HCT116 (cell line): Measurements from ENCODE around the gene RAPGEF1. TPM values are rescaled to one million over a fixed set of nuclear protein-coding genes. Genes with fewer than 3 reads are reported as not detected.

Experiments used
- ATAC-seq: fragments of 200-7000 bp; cut with Tn5 transposase; 2 replicates; pipeline ENCODE4 v1.9.1; 2020; ENCODE audit warnings: mild to moderate bottlenecking, moderate library complexity
- BruUV-seq: library from RNA; stranded (reverse); fragments of 400-500 nt; replicated peaks from 2 replicates; lab custom pipeline; 2021; lab: Mats Ljungman, UMichigan
- CTCF ChIA-PET: fragments of 300-600 bp; sonication (Branson Sonifier 250); formaldehyde crosslinking; loops from one replicate; lab custom pipeline; 2021; ENCODE audit warnings: antibody characterized with exemption; lab: Charles Lee
- POLR2A ChIA-PET: fragments of 300-600, 350-600 bp; sonication (Branson Sonifier 250); formaldehyde crosslinking; loops from one replicate; lab custom pipeline; 2021; ENCODE audit warnings: antibody characterized with exemption; lab: Charles Lee
- RAD21 ChIA-PET, 2 experiments: fragments of 300-600 bp; sonication (Branson Sonifier 250); formaldehyde crosslinking; loops; one replicate each; lab custom pipeline; 2023; ENCODE audit warnings: low total read pairs in 2 of 2; ENCODE audit not compliant: uncharacterized antibody in 2 of 2, unreplicated experiment in 2 of 2, low non-redundant PET in 1 of 2; lab: Charles Lee
- DNase-seq: peaks from one replicate; pipeline ENCODE4 v3.0.0-alpha.2; 2010; ENCODE audit warnings: low read depth, low spot score
- H2AFZ ChIP-seq: fragments of 200-600 bp; shearing (Covaris generic), sonication (generic); 2 replicates; pipeline ENCODE4 v1.6.1; 2017; ENCODE audit warnings: low read depth, mixed run types, mixed read lengths, antibody characterized with exemption, low read length; ENCODE audit not compliant: poor library complexity, severe bottlenecking
- H3K27ac ChIP-seq: 2 replicates; pipeline ENCODE4 v1.5.1; 2012; ENCODE audit warnings: low read depth, low read length
- H3K27me3 ChIP-seq: fragments of 200-600 bp; sonication (generic); 2 replicates; pipeline ENCODE4 v1.6.1; 2016; ENCODE audit warnings: mixed run types, low read length, mixed read lengths; ENCODE audit not compliant: insufficient read depth
- H3K36me3 ChIP-seq, 2 experiments: fragments of 200-500 bp in 1 of 2; fragments of 200-600 bp in 1 of 2; sonication (Bioruptor generic) in 1 of 2; sonication (generic) in 1 of 2; 2 replicates each; pipeline versions ENCODE4 v1.5.1 to v1.6.1; 2014 to 2016; ENCODE audit warnings: low read length in 2 of 2, inconsistent platforms in 1 of 2, mixed read lengths in 1 of 2, mixed run types in 1 of 2; ENCODE audit not compliant: insufficient read depth in 2 of 2, control insufficient read depth in 1 of 2
- H3K4me1 ChIP-seq, 2 experiments: fragments of 200-600 bp in 1 of 2; sonication (generic) in 1 of 2; 2 replicates each; pipeline versions ENCODE4 v1.5.1 to v1.6.1; 2012 to 2017; ENCODE audit warnings: low read length in 2 of 2, inconsistent platforms in 1 of 2, mild to moderate bottlenecking in 1 of 2, mixed read lengths in 1 of 2, mixed run types in 1 of 2, moderate library complexity in 1 of 2; ENCODE audit not compliant: insufficient read depth in 2 of 2, control insufficient read depth in 1 of 2
- H3K4me2 ChIP-seq: fragments of 200-600 bp; sonication (generic); 2 replicates; pipeline ENCODE4 v1.6.1; 2017; ENCODE audit warnings: mixed run types, low read length, mixed read lengths
- H3K4me3 ChIP-seq, 2 experiments: fragments of 200-600 bp in 1 of 2; sonication (generic) in 1 of 2; replicated peaks in 1 of 2; 2 replicates each; pipeline ENCODE4 v1.5.1; 2011 to 2016; ENCODE audit warnings: low read length in 2 of 2, control low read depth in 1 of 2, low read depth in 1 of 2, mild to moderate bottlenecking in 1 of 2, mixed read lengths in 1 of 2, mixed run types in 1 of 2
- H3K79me2 ChIP-seq: fragments of 200-600 bp; sonication (generic); 2 replicates; pipeline ENCODE4 v1.6.1; 2017; ENCODE audit warnings: mild to moderate bottlenecking, mixed run types, low read length, moderate library complexity, mixed read lengths; ENCODE audit not compliant: insufficient read depth
- H3K9ac ChIP-seq: fragments of 200-600 bp; sonication (generic); 2 replicates; pipeline ENCODE4 v1.6.1; 2016; ENCODE audit warnings: low read length, mixed read lengths
- H3K9me2 ChIP-seq: fragments of 200-600 bp; sonication (generic), shearing (Covaris generic); 2 replicates; pipeline ENCODE4 v1.6.1; 2017; ENCODE audit warnings: mixed run types, mild to moderate bottlenecking, moderate library complexity; ENCODE audit not compliant: insufficient read depth
- H3K9me3 ChIP-seq, 2 experiments: fragments of 200-500 bp in 1 of 2; fragments of 200-600 bp in 1 of 2; sonication (Bioruptor generic) in 1 of 2; sonication (generic) in 1 of 2; 2 replicates each; pipeline ENCODE4 v1.6.1; 2014 to 2017; ENCODE audit warnings: low read length in 2 of 2, mixed read lengths in 2 of 2, inconsistent platforms in 1 of 2, low read depth in 1 of 2, mild to moderate bottlenecking in 1 of 2, mixed run types in 1 of 2, moderate library complexity in 1 of 2; ENCODE audit not compliant: control insufficient read depth in 1 of 2, insufficient read depth in 1 of 2
- H4K20me1 ChIP-seq: fragments of 200-600 bp; sonication (generic), shearing (Covaris generic); 2 replicates; pipeline ENCODE4 v1.6.1; 2017; ENCODE audit warnings: mixed run types, mild to moderate bottlenecking, moderate library complexity; ENCODE audit not compliant: insufficient read depth
- CEBPB ChIP-seq: IDR thresholded peaks from 2 replicates; pipeline ENCODE4 v1.6.1; 2012; ENCODE audit warnings: low read depth
- CTCF ChIP-seq, 3 experiments: fragments of 200-600 bp in 1 of 3; sonication (generic) in 1 of 3; IDR thresholded peaks in 2 of 3; conservative IDR thresholded peaks in 1 of 3; 2 replicates each; pipeline ENCODE4 v1.5.1; 2012 to 2017; ENCODE audit warnings: low read depth in 2 of 3, low read length in 2 of 3, antibody characterized with exemption in 1 of 3, borderline replicate concordance in 1 of 3, control low read depth in 1 of 3, mild to moderate bottlenecking in 1 of 3, mixed read lengths in 1 of 3, mixed run types in 1 of 3, moderate library complexity in 1 of 3; ENCODE audit not compliant: insufficient read depth in 1 of 3
- ELF1 ChIP-seq: IDR thresholded peaks from 2 replicates; pipeline ENCODE4 v1.6.1; 2012; ENCODE audit warnings: low read depth, borderline replicate concordance
- FOSL1 ChIP-seq: IDR thresholded peaks from 2 replicates; pipeline ENCODE4 v1.6.1; 2012; ENCODE audit warnings: low read depth
- JUND ChIP-seq: IDR thresholded peaks from 2 replicates; pipeline ENCODE4 v1.6.1; 2012
- POLR2A ChIP-seq: IDR thresholded peaks from 2 replicates; pipeline ENCODE4 v1.7.0; 2011; ENCODE audit warnings: borderline replicate concordance; ENCODE audit not compliant: insufficient read depth, insufficient read length; ENCODE audit errors: extremely low read depth
- RAD21 ChIP-seq: IDR thresholded peaks from 2 replicates; pipeline ENCODE4 v1.6.1; 2012; ENCODE audit warnings: low read depth, mild to moderate bottlenecking
- SRF ChIP-seq: IDR thresholded peaks from 2 replicates; pipeline ENCODE4 v1.6.1; 2012; ENCODE audit warnings: low read depth
- ZBTB33 ChIP-seq: IDR thresholded peaks from 2 replicates; pipeline ENCODE4 v1.6.1; 2011; ENCODE audit warnings: mild to moderate bottlenecking, low read length, moderate library complexity; ENCODE audit not compliant: insufficient replicate concordance; ENCODE audit errors: extremely low read depth
- ZFX ChIP-seq: fragments of 450-650 bp; IDR thresholded peaks from 2 replicates; pipeline ENCODE4 v1.6.1; 2017
- intact Hi-C: fragments of 100-400 bp; cut with micrococcal nuclease; formaldehyde crosslinking; loops from 2 replicates; pipeline ENCODE4 v1.10.0; 2022
- total RNA-seq: library from RNA; stranded (reverse); gene quantifications from one replicate; pipeline ENCODE4 v1.2.1, GENCODE V29; 2021; ENCODE audit not compliant: unreplicated experiment

Gene RAPGEF1
- total RNA-seq, 1 experiment from 2014 or later: 43.0 TPM

GRCh38 chr9:131738293-131739132 lies 1.4 kb downstream of the RAPGEF1 start (continued):
- TF ChIP-seq ELF1 (no peak), SRF (no peak), POLR2A (no peak), FOSL1 (no peak), ZFX (no peak), ZBTB33 (no peak), JUND (no peak), CTCF (IDR thresholded peaks at IDR 0.05 in 2 of 3, conservative IDR thresholded peaks at IDR 0.05 in 1 of 3; ENCODE audit: borderline replicate concordance in 1 of 3, insufficient read depth in 1 of 3, low read depth in 2 of 3, low read length in 2 of 3) (no peak)

- no peak overlapping the region for H3K9ac ChIP-seq
- H3K4me2 ChIP-seq: no peak overlapping the region
- ATAC-seq: no peak
- no peak for TF ChIP-seq CTCF (IDR thresholded peaks at IDR 0.05 in 2 of 3, conservative IDR thresholded peaks at IDR 0.05 in 1 of 3; ENCODE audit: borderline replicate concordance in 1 of 3, insufficient read depth in 1 of 3, low read depth in 2 of 3, low read length in 2 of 3)
- no peak for TF ChIP-seq CEBPB
- TF ChIP-seq RAD21: no peak
- no peak for TF ChIP-seq POLR2A
- peaks cover 65% of the 10 kb centered on the region for H3K79me2 ChIP-seq
- no peak overlapping the region for H3K4me3 ChIP-seq
- POLR2A ChIA-PET: no interaction called here
- H3K9me3 ChIP-seq: 0 out of 4 replicates have a peak, but pooled peaks cover 0 to 3% of the 10 kb centered on the region in 2 experiments
- H3K4me1 ChIP-seq: peaks cover 31 to 44% of the 10 kb centered on the region in 2 experiments
- RAD21 ChIA-PET: no interaction called here
- CTCF ChIA-PET: no interaction called here
- no peak for DNase-seq
- no peaks in the 10 kb centered on the region for H3K27me3 ChIP-seq
- no peak overlapping the region for H3K27ac ChIP-seq
- 0 out of 4 replicates have a peak, but pooled peaks cover 0 to 3% of the 10 kb centered on the region in 2 experiments for H3K36me3 ChIP-seq
- H3K9me2 ChIP-seq: no peaks in the 10 kb centered on the region
- no TSS peak for BruUV-seq
- intact Hi-C loops: no loop called here
- H2AFZ ChIP-seq: no peak overlapping the region
- no peaks in the 10 kb centered on the region for H4K20me1 ChIP-seq
These were observed 2.5 kb downstream of the RAPGEF1 start for GRCh38 chr9:131737426-131737825.
